Testis (tissue), 2 donors: ENCODE results near the gene RETSAT.

Experiments used
- POLR2A ChIP-seq: fragments of 450-650 bp; IDR thresholded peaks from one replicate; pipeline ENCODE4 v1.6.1; 2017; ENCODE audit warnings: antibody characterized with exemption, mild to moderate bottlenecking, moderate library complexity
- TF ChIP-seq, protein P1 (sequence below), 3 experiments: fragments of 450-650 bp in 2 of 3; fragments of 200-600 bp in 1 of 3; sonication (generic) in 1 of 3; IDR thresholded peaks; one replicate each; pipeline ENCODE4 v1.5.1; 2016 to 2019; ENCODE audit warnings: antibody characterized with exemption in 3 of 3, mild to moderate bottlenecking in 2 of 3, moderate library complexity in 1 of 3

DNA sequence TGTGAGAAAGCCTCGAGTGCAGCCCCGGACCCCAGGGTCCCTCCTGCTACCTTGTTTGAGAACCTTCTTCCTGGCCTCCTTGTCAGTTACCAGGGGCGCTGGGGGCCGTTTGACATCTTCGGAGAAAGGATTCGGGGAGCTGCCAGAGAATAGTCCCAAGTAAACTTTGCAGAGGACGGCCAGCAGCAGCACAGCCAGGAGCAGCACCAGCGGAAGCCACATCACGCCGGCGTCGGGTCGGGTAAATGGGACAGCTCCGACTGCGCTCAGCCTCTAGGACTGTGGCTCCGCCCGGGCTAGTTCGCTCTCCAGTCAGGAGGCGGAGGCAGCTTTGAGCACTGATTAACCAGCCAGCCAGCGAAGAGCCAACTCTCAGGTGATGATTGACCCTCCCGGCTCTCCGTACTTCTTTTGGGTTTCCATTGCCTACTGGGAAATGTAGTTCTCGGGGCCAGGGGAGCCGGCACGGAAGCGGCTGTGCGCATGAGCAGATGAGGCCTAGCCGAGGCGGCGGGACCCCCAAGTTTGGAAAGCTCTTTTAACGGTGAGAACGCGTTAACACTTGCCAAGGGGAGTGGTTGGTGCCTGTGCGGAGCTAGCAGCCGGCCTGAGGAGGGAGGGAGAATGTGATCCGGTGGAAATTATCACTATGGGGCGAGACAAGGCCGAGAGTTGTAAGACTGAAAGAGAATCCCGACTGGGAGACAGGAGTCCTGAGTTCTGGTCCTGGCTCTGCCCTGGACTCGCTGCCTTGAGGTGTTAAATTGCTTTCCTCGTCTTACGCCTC, at the start of gene RETSAT, which contains the start of gene ELMOD3:
- TF ChIP-seq, protein P1, sequence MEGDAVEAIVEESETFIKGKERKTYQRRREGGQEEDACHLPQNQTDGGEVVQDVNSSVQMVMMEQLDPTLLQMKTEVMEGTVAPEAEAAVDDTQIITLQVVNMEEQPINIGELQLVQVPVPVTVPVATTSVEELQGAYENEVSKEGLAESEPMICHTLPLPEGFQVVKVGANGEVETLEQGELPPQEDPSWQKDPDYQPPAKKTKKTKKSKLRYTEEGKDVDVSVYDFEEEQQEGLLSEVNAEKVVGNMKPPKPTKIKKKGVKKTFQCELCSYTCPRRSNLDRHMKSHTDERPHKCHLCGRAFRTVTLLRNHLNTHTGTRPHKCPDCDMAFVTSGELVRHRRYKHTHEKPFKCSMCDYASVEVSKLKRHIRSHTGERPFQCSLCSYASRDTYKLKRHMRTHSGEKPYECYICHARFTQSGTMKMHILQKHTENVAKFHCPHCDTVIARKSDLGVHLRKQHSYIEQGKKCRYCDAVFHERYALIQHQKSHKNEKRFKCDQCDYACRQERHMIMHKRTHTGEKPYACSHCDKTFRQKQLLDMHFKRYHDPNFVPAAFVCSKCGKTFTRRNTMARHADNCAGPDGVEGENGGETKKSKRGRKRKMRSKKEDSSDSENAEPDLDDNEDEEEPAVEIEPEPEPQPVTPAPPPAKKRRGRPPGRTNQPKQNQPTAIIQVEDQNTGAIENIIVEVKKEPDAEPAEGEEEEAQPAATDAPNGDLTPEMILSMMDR (IDR thresholded peaks at IDR 0.05): peak in 1 of 3 experiments; percentile 19
- TF ChIP-seq POLR2A: peak; percentile 85
